DMS114 treated with DMSO at 0.1 percent for 48 hours (cell line): ENCODE results near the gene TUBB3.
"Not testable (repeated sequence)": the region's sequence is repeated elsewhere in the genome, so short reads cannot be mapped to it uniquely, and the experiment has no call there.

Experiments used
- DNase-seq: peaks from one replicate; lab custom pipeline; 2025; ENCODE audit not compliant: unreplicated experiment; lab: John Stamatoyannopoulos, UW

Gene TUBB3

GRCh38 chr16:89922884-89923639 is at the start of gene TUBB3:
TSS of gene TUBB3 (plus strand) at chr16:89923342. CDS start at chr16:89923402, 60 bp downstream.
- DNase-seq, result peak; percentile 63

GRCh38 chr16:89873972-89874689 is 49.0 kb upstream of the TUBB3 start:
- DNase-seq, result peak; percentile 75

GRCh38 chr16:89879123-89879522 is 44.0 kb upstream of the TUBB3 start:
- not testable (repeated sequence) for DNase-seq

GRCh38 chr16:89880477-89881367 is 42.4 kb upstream of the TUBB3 start:
- DNase-seq, result no peak

- DNase-seq, result no peak
Observed at GRCh38 chr16:89881368-89881730, 41.8 kb upstream of the TUBB3 start.

GRCh38 chr16:89883346-89884040 is 39.6 kb upstream of the TUBB3 start:
- DNase-seq, result no peak

GRCh38 chr16:89884041-89884421 is 39.1 kb upstream of the TUBB3 start:
- DNase-seq, result no peak

GRCh38 chr16:89887243-89887642 is 35.9 kb upstream of the TUBB3 start:
- DNase-seq, result no peak

GRCh38 chr16:89890200-89890599 is 32.9 kb upstream of the TUBB3 start:
- no peak for DNase-seq

- no peak for DNase-seq
Observed at GRCh38 chr16:89890886-89891657, 32.1 kb upstream of the TUBB3 start.

GRCh38 chr16:89892055-89892630 is 31.0 kb upstream of the TUBB3 start:
- no peak for DNase-seq

GRCh38 chr16:89892635-89893034 is 30.5 kb upstream of the TUBB3 start:
- DNase-seq, result no peak

GRCh38 chr16:89893642-89894548 is 29.2 kb upstream of the TUBB3 start:
- no peak for DNase-seq

GRCh38 chr16:89895482-89896250 is 27.5 kb upstream of the TUBB3 start:
- DNase-seq, result no peak

GRCh38 chr16:89897204-89897603 is 25.9 kb upstream of the TUBB3 start:
- no peak for DNase-seq

- no peak for DNase-seq
Observed at GRCh38 chr16:89898201-89898967, 24.8 kb upstream of the TUBB3 start.

GRCh38 chr16:89899879-89900481 is 23.2 kb upstream of the TUBB3 start:
- no peak for DNase-seq
